ENCODE data around the gene RNU1-2.
A peak's percentile ranks its signal among the peaks of the same experiment; 100 is the strongest.
"Not testable (repeated sequence)": the region's sequence is repeated elsewhere in the genome, so short reads cannot be mapped to it uniquely, and the experiment has no call there.

RNU1-2 gene

DNA sequence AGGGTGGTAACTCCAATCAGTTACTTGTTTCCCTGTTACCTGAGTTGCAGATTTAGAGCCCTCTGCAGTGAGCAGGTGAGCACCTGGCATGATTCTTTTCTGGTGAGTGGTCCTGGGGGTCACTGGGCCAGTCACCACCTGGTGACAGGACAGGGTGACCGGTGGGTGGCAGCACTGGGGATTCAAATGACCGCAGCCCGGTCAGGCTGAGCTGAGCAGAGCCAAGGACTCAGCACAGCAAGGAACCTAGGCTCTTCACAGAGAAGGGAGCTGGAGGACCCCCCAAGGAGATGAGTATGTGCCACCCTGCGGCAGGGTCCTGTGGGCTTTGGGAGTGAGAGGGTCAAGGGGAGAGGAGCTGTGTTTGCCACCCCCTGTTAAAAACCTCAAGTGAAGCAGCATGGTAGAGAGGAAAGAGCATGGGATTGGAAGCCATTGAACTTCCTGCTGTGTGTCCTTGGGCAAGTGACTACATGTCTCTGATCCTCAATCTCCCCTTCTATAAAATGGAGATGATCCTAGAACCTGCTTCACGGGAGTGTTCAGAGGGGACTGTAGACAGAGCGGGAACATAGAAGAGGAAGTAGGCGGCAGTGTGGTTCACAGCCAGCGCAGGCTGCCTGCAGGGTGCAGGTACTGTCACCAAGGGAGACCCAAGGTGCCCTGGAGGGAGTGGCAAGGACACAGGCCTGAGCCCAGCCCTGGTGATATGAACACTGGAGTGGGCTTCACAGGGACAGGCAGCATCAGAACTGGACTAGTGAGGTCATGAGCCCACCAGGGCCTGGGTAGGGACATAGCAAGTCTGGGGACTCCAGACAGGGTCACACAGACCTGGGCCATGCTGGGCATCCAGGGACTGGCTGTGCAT, 16.3 kb downstream of the RNU1-2 start:
- DNase-seq: peak in 1 of 2 donors; percentile 13

DNA sequence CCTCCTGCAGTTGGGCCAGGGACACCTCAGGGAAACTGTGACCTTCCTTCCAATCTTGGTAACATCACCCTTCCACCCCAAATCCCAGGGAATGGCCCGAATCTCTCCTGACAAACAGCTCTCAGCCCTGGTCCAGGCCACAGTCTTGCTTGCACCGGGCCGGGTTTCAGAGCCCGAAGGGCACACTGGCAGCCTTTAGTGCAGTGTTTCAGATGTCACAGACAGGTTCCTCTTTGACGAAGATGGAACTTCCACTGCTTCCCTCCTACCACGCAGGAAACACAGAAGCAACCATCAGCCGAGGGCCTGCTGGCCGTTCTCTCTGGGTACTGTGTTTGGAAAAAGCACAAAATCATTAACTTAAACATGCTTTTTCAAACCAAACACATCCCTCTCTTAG, 17.0 kb downstream of the RNU1-2 start:
- DNase-seq: peak in 1 of 2 donors; percentile 8

DNA sequence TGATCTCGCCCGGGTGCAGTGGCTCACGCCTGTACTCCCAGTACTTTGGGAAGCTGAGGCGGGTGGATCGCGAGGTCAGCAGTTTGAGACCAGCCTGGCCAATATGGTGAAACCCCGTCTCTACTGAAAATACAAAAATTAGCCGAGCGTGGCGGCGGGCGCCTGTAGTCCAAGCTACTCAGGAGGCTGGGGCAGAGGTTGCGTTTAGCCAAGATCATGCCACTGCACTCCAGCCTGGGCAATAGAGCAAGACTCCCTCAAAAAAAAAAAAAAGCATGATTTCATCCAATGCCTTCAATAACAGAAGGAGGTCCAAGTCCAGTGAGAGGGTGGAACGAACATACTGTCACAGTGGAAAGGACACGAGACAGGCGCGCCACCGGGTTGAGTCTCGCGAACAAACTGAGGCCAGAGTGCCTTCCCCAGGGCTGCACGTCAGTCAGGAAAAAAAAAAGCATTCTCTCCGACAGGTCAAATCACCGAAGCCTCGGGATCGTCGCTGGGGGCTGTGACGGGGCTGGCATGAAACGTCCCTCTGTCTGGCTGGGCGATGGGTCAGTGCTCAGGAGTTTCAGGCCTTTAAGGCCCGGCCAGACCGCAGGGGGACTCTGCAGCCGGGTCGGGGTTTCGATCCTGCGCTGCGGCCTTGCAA, 17.5 kb downstream of the RNU1-2 start:
- DNase-seq: no peak

DNA sequence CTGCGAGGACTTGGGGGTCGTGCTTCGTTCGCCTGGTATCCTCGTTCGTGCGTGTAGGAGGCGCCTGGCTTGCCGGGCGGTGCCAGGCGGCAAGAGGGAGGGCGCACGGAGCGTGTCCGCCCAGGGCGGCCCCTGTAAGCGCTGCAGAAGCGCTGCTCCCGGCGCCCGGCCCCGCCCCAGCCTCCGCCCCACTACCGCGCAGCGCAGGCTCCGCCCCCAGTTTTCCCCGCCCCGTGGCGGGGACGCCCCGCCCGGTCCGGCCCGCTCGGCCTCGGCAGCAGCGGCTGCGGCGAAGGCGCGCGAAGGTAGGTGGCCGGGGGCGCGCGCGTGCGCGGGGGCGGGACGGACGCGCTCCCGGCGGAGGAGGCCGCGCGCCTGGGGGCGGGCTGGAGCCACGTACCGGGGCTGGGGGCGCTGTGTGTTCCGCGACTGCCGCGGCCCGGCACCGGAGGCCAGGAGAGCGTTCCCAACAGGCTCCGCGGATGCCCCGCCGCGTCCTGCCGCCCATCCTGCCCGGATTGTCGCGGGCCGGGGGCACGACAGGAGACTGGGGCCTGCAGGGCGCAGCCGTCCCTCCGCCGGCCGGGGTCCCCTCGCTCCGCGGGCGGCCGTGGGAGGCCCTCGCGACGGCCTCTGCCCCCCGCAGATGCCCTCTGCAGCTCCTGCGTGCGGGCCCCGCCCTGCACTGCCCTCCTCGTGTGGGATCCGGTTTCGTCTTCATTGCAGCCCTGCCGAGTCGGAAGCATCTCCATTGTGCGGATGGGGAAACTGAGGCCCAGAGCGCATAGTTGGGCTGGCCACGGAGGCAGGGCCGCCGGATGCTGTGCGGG, 18.3 kb downstream of the RNU1-2 start:
- peak; percentile 71 to 89 for DNase-seq

- DNase-seq: not testable (repeated sequence)
These were observed 19.3 kb downstream of the RNU1-2 start for GRCh38 chr1:16914928-16915626.

DNA sequence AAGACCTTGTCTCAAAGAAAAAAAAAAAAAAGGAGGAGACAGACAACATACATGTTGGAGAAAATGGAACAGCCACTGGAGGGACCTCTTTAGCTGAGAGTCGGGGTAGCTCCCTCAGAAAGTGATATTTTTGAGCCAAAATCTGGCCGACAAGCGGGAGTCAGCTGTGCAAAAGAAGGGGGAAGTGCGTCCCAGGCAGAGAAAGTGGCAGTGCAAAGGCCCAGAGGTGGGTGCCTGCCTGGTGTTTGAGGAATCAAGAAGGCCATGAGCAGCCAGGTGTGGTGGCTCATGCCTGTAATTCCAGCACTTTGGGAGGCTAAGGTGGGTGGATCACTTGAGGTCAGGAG, 19.8 kb downstream of the RNU1-2 start:
- DNase-seq: no peak

GRCh38 chr1:16916036-16916880, 20.5 kb downstream of the RNU1-2 start:
- DNase-seq: not testable (repeated sequence)

DNA sequence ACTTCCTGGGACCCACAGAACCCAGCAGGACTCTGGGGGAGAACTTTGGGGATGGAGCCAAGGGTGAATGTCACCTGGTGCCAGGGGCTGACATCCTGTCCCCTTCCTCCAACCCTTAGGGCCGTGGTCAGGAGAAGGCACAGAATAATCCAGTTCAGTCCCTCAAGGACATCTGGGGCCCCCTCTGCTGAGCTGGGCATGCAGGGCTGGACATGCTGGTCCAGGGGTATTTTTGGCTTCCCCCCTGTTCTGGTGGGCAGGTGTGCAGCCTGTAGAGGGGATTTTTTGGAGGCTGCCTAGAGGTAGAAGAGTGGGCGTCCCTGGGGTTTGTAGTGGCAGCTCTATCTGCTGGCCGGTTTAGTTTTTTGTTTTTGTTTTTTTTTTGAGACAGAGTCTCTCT, 22.6 kb downstream of the RNU1-2 start:
- DNase-seq: no peak

GRCh38 chr1:16918936-16919665, 23.3 kb downstream of the RNU1-2 start:
- not testable (repeated sequence) for DNase-seq

- no peak for DNase-seq
These were observed 25.2 kb downstream of the RNU1-2 start for GRCh38 chr1:16920951-16921350.

- DNase-seq: peak in 1 of 2 donors; percentile 22
These were observed 25.8 kb downstream of the RNU1-2 start, which contains the start of gene CROCC for GRCh38 chr1:16921391-16922185. Gene CROCC (plus strand): TSS chr1:16921931. CDS start chr1:16922019, 88 bp downstream.

DNA sequence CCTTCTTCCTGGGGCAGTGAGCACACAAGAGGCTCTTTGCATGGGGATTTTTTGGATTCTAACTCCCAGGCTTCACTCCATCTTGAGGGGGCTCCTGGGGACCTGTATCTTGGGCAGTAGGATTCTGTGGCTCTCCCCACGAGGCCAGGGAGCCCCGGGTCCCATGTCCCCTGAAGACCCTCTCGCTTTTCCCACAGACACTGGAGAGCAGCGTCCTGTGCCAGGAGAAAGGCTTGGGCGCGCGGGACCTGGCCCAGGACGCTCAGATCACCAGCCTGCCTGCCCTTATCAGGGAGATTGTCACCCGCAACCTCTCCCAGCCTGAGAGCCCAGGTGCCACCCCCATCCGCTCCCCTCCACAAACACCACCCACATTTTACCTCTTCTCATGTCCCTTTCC, 26.7 kb downstream of the RNU1-2 start:
- no peak for DNase-seq

GRCh38 chr1:16922885-16923431, 27.2 kb downstream of the RNU1-2 start:
- DNase-seq: no peak

- DNase-seq: no peak
These were observed 28.6 kb downstream of the RNU1-2 start for GRCh38 chr1:16924216-16924918.

- no peak for DNase-seq
These were observed 29.2 kb downstream of the RNU1-2 start for GRCh38 chr1:16924919-16925477.

DNA sequence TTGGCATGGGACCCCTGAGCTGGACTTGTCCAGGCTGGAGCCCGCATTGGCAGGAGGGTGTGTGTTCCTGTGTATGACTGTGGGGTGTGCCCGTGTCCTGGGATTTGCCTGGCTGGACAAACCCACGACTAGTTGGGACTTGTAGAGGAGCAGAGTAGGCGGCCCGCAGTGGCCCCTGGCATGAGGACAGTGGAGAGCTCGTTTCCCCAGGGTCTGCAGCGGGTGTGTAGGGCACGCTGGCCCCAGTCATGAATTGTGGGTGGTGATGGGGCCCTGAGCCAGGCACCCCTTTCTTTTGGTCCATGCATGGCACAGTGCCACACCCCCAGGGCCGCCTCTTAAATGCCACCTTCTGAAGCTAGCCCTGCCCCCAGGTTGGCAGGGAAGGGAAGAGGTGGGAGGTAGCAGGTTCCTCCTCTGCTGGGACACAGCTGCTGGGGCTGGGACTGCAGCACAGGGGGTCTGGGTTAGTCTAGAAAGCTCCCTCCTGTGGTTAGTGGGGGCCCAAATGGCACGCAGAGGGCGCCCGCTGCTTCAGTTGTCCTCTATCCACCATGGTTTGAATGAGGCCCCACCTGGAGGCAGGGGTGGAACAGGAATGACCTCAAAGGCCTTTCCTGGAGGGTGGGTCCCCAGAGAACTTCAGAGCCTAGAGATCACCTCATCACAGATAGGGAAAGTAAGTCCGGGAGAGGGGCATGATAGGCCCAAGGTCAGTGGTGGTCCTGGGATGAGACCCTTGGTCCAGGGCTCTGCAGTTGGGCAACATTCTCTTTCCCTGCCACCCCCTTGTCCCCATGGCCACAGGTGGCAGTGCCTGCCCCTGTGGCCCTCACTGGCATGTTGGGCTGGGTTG, 30.1 kb downstream of the RNU1-2 start:
- no peak for DNase-seq

GRCh38 chr1:16926491-16927073, 30.8 kb downstream of the RNU1-2 start:
- DNase-seq: no peak

All from bone marrow (tissue), 2 donors.